NOMO-1 (cell line): Measurements from ENCODE around the gene RBM5.

Experiments
- DNase-seq, 2 experiments: peaks; one replicate each; lab custom pipeline; 2025; ENCODE audit not compliant: unreplicated experiment in 2 of 2; lab: John Stamatoyannopoulos, UW

Gene RBM5

DNA sequence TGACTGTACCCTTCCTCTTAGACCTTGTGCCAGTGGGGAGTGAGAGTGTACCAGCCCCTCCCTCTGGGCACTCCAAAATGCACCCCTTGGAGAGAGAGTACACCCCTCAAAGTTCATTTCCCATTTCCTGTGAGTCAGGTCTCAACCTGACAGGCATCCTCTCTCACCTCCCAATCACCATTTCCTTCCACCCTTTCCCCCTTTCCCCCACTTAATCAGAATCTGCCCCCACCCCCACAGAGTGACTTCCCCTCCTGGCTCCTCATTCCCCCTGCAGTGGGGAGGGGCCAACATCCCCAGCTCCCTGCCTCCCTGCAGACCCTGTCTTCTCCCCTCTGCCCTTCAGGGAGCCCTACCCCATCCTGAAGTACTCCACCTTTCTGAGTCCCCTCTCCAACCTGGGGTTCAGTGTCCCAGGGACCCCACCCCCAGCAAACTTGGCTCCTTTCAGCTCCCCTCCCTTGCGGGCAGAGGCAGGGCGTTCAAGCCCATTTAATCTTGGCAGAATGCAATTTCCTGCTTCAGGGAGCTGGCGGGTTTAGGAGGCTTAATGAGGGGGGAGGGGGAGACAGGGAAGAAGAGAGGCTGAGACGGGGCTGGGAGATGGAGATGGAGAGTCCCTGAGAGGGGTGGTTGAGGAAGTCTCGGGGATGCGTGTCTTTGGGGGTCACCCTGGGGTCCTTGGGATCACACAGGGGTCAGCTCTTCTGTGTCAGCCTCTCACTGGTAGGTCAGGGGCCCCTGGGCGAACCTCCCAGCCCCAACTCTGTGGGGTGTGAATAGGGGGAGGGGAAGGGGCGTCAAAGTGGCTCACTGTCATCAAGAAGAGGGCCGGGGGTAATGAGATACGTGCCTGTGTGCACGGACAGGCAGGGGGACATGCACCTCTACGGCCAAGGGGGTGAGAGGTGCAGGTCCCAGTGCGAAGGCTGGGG, 49.8 kb downstream of the RBM5 start:
- DNase-seq = peak; percentile 28 to 40

DNA sequence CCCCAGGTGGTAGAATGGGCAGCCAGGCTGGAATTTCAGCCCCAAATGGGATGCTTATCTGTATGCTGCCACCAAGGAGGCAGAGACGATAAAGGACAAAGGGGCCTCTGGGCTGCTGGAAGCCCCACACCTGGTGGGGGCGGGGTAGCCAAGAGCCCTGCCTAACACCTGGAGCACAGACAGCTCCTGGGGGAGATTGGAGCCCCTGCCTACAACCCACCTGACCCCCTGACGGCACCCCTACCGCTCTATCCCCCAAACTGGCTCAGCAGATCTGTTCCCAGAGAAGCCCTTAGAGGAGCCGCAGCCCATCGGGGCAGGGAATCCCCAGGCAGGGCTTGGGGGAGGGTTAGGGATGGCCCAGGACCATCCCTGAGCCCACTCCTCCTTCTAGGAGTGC, 50.6 kb downstream of the RBM5 start:
- DNase-seq = no peak

DNA sequence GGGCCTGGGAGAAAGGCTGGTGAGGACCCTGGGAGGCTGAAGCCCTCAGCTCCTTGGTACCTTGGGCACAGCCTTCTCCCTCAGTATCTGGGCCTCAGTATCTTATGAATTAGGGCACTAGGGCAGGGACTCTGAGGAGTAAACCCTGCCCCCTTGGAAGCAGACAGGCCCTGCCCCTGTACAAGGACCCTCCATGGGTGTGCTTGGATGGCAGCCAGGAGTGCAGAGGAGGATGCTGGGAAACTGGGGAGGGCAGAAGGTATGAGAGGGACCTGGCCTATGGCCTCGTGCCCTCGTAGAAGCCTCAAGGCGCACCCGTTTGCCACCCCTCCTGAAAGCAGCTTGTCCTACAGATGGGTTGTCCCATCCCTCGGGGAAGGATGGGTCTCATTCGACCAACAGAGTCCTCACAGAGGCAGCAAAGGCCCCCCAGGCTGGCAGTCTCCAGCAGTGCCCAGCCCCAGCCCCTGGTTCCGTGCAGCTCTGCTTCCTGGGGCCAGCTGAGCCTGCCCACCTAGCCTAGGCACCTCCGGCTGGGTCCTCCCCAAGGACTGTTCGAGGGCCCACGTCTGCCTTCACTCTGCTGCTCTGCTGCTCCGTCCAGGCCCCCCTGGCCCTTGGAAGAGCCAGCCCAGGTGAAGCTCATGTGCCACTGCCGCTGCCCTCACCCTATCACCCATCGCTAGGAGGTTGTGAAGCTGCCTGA, 51.2 kb downstream of the RBM5 start:
- DNase-seq = no peak

DNA sequence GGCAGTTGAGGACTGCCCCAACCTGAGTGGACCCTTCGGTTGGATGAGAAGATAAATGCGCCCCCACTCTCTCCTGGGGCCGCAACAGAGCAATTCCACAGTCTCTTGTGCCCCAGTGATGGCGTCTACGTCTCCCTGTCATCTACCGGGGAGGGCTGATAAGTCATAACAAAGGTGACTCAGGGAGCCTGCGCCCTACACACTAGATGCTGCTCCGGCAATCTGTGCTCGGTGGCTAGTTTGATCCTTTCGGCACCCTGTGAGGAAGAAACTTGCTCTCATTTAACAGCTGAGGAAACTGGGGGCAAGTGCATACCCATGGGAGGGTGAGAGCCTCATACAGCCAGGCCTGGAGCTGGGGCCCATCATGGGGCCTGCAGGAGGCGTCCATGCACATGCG, 52.3 kb downstream of the RBM5 start:
- DNase-seq = no peak

DNA sequence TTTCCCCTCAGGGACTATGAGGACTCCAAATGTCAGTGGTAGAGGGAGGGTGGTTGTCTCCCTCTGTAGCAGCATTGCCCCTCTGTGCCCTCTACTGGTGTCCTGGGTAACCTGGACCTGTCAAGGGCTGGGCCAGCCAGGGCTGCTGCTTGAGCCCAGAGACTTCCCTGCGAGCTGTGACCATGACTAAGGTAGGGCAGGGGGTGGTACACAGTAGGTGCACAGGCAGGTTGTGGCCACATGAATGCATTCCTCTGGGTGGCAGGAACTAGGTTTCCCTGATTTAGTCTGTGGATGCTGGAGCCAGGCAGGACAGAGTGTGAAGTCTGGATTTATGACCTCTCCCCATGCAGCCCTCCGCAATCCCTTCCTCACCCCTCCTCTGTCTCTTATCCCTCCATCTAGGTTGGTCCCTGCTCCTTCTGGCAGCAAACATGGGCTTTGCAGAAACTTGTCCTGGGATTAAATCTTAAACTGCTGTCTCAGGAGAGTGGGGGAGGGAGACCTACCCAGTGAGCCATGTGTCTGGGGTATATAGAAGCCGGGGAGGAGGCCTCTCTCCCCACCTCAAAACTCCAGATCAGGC, 57.7 kb downstream of the RBM5 start:
- no peak for DNase-seq

DNA sequence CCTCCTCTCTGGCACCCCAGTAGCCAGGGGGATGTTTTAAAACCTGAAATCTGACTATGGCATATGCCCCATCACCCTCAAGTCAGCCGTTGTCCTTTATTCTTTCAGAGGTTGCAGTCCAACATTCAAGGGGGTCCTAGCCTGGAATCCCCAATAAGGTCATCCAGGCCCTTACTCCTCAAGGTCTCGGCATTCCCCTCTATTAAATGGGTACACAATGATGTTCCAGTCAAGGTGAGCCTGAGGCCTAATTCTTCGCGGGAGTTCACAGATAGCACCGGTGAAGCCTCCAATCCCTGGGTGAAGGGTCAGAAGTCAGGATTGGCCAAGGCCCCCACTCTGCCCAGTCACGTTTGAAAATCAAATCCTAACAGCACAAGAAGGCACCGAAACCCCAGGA, 58.3 kb downstream of the RBM5 start:
- DNase-seq = no peak

DNA sequence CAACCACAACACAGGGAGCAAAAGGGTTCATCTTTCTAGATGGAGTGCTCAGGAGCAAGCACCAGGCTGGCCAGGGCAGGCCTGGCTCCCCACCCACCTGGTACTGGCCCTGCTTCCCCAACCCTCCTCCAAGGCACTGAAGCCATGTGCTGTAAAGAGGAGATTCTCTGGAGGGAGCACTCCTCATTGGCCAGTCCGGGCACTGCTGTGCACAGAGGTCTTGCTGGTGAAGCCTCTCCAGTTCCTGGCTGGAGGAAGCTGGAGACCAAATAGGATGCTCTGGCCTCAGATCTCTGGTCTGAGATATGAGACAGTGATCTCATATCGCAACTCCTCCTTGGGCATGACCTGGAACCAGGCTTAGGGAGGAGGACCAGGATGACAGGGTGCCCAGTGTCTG, 58.7 kb downstream of the RBM5 start:
- DNase-seq = no peak

DNA sequence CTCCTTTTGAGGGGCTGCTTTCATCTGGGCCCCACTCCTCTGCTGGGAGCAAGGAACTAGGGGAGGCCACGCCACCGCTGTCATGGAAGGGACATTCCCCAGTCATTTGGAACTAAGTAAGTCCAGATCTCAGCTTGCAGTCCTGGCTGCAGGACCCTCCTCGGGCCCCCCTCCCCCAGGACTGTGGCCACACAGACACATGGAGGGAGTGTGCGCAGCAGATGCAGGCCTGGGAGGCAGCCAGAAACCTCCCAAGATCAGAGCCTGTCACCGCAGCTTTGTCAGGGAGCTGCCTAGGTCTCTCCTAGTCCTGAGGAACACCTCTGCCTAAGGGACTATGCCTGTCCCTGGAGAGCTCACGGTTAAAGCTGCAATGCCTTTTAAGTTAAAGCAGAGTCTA, 59.1 kb downstream of the RBM5 start:
- DNase-seq = no peak

DNA sequence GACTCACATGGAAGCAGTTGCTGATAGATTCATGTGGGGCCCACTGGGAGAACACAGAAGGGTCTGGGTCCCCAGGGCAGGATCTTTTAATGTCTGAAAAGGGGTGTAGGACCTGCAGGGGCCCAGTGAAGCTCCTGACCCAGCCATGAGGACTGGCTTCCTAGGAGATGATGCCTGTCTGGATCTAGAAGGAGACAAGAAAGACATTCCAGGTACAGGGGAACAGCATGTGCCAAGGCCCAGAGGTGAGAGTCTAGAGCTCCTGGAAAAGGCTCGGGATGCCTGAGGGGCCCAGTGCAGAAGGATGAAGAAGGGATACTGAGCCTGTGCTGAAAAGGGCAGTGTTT, 61.7 kb downstream of the RBM5 start:
- no peak for DNase-seq

DNA sequence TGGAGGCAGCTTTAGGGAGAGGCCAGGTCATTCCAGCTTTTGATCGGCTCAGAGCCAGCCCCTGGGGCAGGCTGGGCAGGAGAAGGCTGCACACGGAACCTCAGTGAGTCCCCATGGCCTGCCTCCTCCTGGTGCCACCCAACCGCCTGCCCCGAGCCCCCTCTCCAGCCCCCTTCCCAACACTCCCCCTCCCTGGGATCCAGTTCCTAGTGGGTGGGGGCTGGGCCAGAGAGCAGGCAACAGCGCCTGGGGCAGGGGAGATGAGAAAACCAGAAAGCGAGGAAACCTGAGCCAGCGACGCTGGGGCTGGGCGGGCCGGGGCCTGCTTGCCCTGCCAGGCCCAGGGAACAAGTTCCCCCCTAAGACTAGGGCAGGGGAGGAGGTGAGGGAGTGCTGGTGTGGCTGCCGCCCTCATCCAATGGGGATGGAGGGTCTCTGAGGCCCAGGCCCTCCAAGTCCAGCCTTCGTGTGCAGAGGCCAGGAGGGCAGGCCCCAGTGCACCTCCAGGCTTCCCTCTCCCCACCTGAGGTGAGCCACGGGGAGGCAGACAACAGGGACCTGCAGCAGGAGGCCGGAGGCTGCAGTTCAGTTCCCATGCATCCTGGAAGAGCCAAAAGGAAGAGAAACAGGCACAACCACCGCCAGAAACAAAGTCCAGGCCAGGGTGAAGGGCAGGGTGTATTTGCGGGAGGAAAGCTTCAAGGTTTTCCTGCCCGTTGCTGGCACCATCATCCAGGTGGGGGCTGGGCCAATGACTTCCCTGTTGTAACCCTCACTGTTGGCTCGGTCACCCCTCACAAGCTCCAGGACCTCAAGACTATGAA, 62.4 kb downstream of the RBM5 start:
- DNase-seq = no peak

DNA sequence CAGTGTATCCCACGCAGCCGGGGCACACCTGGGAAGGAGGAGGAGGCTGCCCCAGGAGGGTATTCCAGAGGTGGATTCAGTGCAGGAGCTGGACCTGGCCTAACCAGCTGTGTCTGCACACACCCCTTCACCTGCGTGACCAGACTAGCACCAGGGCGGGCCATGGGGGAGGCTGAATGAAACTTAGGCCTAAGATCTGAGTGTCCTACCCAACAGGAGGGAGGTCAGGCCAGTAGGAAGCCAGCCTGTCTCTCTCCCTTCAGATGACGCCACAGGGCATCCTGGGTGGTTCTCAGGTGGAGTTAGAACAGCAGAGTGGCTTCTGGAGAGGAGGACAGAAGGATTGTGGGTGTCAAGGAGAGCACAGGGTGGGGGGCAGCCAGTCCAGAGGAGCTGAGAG, 63.0 kb downstream of the RBM5 start:
- no peak for DNase-seq

DNA sequence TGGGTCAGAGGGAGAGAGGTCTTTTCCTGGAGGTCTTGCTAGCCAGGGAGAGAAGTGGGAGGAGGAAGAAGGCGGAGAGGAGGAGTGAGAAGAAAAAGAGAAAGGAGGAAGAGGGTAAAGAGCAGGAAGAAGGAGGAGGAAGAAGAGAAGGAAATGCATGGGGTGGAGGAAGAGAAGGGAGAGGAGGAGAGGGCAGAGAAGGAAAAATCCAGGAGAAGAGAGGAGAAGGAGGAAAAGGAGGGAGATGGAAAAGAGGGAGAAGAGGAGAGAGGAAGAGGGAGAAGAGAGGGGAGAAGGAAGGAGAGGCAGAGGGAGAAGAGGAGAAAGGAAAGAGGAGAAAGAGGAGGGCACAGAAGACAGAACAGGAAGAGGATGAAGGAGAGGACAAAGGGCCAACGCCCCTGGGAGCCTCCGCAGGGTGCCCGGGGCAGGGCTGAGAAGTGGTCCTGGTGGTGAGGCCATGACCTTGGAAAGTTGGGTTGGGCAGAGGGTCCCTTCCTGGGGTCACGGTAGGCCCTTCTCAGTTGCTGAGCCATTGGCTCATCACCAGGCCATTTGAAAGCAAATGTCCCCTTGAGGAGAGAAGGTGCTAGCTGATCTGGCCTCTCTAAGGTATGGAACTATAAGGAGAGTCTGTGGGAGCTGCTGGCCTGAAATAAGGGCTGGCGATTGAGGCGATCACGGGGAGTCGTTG, 65.2 kb downstream of the RBM5 start:
- no peak for DNase-seq

DNA sequence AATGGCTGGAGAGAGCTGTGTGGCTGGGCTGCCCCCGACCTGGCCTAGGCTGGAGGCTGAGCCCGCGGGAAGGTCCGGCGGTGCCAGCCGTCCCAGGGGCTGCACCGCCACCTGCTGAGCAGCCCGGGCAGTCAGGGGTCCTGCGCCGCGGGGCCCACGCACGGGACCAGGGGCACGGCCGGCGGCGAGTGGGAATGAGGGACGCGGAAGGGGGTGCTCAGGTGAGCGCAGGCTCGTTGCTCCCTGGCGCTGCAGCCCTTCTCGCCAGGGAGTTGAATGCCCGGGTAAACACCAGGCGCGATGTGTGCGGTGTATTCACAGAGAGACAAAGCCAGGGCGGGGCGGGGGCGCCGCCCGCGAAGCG, 65.7 kb downstream of the RBM5 start:
- peak in 1 of 2 experiments; percentile 38 for DNase-seq

DNA sequence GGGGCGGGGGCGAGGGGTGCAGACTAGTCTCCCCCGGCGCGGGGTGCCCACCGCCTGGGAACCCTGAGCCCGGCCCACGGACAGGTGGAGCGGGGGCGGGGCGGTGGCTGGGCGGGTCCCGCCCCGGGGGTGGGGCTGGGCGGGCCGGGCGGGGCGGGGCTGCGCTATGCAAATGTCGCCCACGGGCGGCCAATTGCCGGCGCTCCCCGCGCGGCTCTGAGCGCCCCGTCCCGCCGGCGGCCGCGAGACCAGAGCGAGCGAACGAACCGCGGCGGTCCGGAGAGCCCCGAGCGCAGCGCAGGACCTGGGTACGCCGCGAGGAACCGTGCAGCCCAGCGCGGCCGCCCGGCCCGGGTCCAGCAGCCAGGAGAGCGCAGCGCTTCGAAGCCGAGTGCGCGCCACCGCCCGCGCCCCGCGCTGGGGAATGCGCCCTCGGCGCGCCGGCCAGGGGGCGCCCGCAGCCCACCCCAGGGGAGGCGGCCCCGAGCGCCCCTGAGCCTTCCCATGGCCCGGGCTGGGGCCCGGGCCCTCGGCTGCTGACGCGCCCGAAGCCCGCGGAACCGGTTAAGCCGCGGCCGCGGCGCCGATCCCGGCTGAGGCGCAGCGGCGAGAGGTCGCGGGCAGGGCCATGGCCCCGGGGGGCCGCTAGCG, 66.2 kb downstream of the RBM5 start, which contains the start of gene SEMA3F:
SEMA3F (plus strand) TSS at position 485 of the 651 bp plus-strand sequence. CDS start 4,299 bp downstream, outside the sequence.
- peak; percentile 49 to 67 for DNase-seq

DNA sequence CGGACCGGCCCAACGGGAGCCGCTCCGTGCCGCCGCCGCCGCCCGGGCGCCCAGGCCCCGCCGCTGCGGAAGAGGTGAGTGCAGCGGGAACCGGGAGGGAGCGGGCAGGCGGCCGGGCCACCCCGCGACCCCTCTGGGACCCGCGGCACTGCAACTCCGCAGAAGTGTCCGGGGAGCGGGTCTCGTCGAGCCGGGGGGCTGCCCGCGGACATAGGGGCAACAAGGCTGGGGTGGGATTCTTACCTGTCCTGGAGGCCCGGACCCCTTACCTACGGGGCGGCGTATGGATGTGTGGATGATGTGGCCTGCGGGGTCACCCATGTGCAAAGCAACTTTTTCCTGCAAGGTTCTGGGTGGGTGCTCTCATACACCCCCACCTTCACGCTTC, 66.8 kb downstream of the RBM5 start:
- no peak for DNase-seq

DNA sequence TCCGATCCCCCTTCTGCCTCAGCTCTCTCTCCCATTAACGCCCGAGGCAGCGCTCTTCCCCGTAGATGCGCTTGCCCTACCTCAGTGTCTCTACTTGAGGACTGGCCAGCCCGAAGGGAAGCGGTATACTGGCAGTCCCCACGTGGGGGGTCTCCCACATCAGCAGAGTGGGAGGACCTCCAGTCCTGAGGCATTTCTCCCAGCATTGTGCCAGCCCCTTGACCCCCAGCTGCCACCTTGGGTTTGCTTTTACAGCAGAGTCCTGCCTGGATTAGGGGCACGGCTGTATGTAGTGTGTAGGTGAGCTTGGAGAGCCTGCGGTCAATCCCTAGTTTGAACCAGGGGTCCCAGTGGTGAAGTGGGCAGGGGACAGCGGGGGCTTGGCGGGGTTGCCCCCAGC, 67.2 kb downstream of the RBM5 start:
- DNase-seq = no peak

DNA sequence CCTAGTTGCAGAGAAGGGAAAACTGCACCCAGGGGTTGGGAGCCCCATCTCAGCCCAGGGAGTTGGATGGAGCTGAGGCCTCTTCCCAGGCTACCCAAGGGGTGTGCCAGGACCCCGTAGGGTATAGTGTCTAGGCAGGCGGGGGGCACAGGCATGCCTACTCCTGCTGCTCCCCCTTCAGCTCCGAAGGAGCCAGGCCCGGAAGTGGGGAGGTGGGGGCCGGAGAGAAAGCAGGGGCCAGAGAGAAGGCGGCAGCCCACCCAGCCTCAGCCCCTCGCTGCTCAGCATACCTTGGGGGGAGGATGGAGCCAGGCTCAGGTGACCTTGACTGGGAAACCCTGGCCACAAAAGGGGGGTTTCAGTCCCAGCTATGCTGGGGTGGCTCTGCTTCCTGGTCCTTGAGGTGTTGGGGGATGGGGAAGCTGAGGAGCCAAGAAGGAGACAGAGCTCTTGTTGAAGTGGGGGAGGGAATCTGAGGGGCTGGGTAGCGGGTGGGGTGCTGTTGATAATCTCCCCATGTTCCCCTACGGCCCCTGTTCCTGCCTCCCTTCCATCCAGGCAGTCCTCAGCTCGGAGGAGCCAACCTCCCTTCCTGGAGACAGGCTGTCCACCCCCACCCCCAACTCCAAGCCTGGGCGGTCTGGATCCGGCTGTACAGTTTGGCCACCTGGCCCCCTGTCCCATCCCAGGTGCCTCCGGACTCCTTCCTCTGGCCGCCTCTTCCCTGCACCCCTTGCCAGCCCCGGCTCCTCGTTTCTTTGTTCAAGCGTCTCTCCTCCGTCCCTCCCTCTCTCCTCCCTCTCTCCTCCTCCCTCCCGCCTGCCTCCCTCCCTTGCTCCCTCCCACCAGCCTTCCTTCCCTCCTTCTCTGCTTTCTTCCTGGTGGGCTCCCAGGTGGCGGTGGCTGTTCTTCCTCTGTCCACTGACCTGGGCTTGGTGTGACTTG, 68.1 kb downstream of the RBM5 start:
- no peak for DNase-seq

DNA sequence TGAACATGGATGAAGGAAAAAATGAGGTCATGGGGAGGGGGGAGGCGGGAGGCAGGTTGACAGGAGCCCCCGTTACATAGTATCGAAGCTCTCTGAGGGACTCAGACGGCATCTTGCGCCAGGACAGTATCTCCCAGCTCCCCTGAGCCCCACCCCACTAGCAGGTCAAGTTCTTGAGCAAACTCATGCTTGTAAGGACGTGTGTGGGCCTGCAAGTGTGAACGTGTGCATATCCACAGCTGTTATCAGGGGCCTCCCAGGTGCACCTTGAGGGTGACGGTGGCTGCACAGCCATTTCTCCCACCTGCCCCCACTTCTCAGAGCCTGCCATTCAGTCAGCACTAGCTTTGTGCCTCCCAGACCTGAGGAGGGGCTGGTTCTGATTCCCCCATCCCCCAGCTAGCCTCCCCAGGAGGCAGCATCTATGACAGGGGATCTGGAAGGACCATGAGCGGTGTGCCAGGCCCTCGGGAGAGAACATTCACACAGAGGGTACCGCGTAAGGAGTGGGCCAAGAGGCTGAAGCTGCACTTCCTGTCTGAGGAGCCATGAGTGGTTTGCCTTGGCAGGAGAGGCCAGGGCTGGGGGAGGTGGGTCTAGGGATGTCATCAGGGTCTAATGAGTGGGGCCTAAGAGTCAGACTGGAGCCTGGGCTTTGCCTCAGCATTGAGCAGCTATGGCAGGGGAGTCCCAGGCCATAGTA, 69.3 kb downstream of the RBM5 start:
- DNase-seq = no peak
